HL-60/S4 treated with phorbol 12-myristate 13-acetate at 8.2 ng/mL for 4 days and 3 days (cell line): ENCODE results near the gene OPN1LW.
"Not testable (repeated sequence)": the region's sequence is repeated elsewhere in the genome, so short reads cannot be mapped to it uniquely, and the experiment has no call there.

Experiments used
- in situ Hi-C: fragments of 300-500 bp; cut with MboI; formaldehyde crosslinking; loops from 2 replicates; pipeline ENCODE4 v1.15.0; 2022; ENCODE audit warnings: low sequenced_read_pairs

Gene OPN1LW

DNA sequence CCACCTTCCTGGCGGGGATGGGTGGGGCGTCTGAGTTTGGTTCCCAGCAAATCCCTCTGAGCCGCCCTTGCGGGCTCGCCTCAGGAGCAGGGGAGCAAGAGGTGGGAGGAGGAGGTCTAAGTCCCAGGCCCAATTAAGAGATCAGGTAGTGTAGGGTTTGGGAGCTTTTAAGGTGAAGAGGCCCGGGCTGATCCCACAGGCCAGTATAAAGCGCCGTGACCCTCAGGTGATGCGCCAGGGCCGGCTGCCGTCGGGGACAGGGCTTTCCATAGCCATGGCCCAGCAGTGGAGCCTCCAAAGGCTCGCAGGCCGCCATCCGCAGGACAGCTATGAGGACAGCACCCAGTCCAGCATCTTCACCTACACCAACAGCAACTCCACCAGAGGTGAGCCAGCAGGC lies at the start of gene OPN1LW:
TSS of gene OPN1LW (plus strand) at position 234 of the 400 bp plus-strand sequence. CDS start at position 275, 41 bp downstream.
- in situ Hi-C loops: not testable (repeated sequence)

DNA sequence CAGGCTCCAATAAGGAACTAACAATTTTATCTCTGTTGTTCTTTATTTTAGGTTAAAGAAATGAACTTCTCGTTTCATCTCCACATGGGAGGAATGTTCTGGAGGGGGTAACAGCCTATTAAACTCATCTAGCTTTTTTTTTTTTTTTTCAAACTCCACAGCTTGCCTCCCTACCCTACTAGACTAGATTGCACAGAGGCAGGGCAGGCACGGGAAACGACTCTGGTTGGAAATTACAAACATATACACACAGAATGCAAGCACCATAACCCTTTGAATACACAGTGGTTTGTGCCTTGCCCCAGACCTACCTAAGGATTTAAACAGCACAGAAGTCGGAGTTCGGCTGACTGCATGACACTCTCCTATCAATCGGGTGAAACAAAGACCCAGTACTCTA lies 49.2 kb upstream of the OPN1LW start:
- in situ Hi-C loops: no loop called here

DNA sequence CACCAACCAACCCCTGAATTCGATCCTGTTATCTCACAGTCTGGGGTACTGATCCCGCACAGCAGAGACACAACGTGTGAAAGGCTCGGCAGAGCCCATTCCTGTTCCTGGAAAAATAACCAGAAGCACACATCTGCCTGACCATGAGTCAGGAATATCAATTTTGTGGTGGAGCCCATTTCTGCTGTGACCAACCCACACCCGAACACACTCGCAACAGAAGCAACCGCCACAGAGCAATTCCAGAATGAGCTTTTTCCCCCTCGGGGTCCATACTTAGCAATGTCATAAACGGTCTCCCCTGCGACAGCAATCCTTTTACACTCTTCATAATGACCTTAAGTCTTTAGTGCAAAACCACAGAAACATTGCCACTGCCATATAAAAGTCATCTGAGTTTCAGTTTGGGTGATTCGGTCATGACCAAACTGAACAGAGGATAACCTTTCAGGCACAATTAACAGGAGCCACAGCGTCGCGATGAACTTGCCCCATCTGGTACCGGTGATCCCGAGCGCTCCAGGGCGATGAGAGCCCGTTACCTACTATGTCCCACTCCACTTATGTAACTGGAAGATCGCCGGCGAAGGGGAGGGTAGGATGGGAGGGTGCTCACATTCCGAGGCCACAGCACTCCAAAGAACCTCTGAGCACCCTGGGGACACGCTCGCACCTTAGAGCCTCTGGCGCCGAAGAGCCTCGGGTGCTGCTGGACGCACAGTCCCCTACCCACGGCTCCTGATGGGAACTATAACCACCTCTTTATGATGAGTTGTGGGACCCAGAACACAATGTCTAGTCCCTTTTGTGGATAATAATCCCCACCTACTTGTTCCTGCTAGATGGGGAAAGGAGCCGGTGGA lies 47.7 kb upstream of the OPN1LW start:
- in situ Hi-C loops: no loop called here

DNA sequence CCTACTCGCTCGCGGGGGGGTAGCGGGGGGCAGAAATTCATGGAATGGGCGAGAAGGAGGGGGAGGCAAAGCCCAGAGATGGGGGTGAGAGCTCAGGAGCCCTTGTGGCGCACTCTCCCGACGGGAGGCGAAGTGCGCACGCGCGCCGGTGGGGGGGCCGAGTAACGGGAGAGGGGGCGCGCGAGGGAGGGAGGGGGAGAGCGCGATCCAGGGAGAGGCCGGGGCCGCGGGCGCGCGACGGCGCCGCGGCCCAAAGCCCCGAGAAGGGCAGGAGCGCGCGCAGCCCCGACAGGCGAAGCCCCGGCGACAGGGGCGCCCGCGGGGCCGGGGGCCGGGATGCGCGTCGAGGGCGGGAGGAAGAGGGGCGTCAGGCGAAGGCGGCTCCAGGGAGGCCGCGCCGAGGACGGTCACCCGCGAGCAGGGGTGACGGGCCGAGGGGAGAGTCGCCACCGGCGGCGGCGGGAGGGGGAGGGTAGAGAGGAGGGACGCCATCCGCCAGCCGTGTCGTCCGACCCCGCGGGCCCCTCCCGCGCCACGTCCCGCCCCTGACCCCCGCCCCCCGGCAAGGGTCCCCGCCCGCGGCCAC lies 46.9 kb upstream of the OPN1LW start:
- in situ Hi-C loops: no loop called here

DNA sequence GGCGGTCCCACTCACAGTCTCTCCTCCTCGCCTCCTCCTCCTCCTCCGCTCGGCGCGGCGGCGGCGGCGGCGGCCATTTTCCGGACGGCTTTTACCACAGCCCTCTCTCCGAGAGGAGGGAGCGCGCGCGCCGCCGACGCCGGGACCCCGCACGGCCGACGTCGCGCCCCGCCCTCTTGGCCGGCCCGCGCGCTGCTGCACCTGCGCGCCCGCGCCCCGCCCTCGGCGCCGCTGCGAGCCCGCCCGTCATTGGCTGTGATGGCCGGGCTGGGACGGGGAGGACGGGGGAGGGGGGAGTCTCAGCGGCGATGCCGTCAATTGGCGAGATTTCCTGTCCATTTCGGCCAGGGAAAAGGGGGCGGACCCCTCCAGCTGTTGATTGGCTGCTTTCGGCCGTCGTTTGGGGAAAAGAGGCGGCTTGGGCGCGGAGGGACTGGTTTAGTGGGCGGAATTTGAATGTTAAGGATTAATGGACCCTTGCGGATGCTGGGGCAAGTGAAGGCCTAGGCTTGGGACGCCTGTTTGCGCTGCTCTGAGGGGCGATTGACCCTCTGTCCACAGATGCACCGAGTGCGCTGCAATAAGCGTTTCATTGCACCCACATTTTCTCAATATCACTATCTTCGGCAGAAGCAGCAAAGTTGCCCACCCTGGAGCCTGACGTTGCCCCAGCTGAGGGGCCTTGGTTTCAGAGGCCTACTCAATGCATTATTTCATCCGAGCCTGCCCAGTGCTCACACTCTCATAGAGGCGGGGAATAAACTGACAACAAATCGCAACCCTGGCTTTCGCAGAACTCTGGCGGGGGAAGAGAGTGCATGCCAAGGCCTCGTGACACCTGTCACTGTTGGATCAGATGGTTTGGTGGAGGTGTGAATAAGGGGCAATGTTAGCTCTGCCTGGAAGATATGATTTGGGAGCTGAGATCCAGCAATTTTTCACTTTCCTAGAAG lies 46.2 kb upstream of the OPN1LW start, which contains the start of gene MECP2:
TSS of gene MECP2 (minus strand) at position 129 of the 953 bp plus-strand sequence.
- in situ Hi-C loops: no loop called here

DNA sequence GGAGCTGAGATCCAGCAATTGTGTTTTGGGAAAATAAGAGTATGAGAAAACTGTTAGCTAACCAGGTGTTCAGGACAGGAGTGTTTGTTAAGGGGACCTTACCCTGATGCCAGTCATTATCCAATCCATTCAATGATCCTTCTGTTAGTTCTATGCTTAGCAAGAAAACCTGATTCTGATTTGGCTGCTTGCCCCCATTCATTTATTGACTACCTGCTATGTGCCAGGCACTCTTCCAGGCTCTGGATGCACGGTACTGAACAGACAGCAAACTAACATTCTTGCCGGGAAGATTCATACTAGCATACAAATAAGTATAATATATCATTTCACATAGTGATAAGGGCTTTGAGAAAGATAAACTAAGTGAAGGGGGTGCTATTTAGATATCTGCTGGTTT lies 45.5 kb upstream of the OPN1LW start:
- in situ Hi-C loops: no loop called here

DNA sequence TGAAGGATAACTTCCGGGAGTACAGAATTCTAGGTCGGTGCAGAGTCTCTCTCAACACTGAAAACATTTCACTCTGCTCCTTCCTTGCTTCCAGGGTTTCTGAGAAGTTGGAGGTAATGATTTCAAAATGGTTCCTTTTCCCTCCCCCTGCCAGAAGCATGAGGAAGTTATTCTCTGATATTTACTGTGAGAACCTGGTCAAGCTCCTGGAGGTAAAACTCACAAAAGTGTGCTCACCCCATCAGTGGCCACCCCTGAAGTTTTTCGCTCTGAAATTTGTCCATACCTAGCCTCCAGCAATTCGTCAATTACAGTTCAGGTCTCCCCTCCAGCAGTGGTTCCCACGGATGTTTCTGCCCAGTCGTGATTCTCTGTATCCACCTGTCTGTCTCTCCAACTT lies 30.3 kb upstream of the OPN1LW start:
- in situ Hi-C loops: no loop called here

DNA sequence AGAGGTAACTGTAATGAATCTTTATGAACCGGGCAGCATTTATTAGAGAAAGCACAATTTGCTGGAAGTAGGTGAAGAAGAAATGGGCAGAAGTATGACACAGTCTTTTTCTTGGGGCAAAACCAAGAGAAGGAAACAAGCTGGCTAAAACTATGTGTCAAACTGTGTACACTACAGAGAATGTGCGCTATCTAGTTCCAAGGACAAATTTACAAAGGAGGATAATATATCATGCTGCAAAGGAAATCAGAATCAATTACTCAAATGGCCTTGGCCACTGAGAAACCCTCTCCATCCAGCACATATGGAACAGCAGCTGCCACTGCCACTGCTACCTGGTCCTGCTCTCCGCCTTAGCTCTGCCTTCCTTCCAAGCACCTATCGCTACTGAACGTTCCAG lies 29.4 kb upstream of the OPN1LW start:
- in situ Hi-C loops: no loop called here

DNA sequence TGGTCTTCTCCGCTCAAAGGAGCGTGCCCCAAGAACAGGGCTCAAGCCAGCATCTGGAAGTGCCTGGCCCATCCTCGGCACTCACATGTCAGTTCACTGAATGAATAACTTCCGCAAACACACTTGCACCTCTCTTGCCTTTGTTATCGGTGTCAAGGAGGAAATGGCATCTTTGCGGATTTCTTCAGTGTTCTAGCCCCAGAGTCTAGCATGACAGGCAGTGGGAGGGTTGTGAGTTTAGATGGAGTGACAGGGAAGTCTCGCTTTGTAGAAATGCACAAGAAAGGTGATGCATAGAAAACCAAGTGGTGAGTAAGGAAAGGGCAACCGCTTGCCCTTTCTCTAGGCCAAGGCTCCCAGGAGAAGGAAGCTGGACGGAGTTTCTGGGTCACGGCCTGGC lies 29.0 kb upstream of the OPN1LW start:
- in situ Hi-C loops: no loop called here

DNA sequence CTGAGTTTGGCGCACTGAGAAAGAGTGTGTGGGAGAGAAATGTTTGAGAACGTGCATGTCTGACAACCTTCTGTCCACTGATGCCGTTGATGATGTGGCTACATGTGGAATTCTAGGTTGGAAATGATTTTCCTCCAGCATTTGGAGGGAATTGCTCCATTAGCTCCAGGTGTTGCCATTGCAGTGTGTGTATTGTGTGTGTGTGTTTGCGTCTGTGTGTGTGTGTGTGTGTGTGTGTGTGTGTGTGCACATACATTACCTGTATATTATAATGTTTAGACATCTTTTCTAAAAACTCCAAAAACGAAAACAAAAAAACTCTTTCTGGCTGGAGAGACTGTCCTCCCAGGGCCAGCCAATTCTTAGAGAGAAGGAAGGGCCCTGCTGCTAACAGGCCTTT lies 28.3 kb upstream of the OPN1LW start:
- in situ Hi-C loops: no loop called here

DNA sequence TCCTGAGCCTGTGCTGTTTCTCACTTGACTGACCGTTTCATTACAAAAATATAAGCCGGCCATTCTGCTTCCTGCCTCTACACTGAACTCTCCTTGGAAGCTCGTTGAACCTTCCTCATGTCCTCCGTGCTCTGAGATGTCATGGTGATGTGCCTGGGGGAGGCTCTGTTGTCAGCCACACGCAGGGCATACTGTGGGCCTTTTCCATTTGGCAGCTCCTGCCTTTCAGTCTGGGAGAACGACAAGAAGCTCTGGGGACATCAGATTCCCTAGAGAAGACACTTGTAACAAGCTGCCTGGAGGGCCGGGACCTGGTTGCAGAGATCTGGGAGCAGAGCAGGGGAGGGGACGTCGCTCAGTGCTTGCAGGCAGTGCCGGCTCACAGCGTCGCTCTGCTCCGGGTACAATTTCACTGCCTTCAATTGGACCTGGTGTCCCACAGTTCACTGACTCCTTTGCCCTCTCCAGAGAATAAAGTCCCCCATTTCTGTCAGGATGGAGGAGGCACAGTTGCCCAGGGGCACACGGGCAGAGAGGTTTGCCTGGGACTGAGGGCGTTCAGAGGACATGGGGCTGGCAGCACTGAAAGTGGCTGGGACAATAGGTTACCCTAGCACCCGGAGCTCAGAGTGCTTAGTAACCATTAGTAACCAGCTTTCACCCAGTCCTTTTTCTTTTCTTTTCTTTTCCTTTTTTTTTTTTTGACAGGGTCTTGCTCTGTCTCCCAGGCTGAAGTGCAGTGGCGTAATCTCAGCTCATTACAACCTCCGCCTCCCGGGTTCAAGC lies 27.4 kb upstream of the OPN1LW start:
- in situ Hi-C loops: no loop called here

DNA sequence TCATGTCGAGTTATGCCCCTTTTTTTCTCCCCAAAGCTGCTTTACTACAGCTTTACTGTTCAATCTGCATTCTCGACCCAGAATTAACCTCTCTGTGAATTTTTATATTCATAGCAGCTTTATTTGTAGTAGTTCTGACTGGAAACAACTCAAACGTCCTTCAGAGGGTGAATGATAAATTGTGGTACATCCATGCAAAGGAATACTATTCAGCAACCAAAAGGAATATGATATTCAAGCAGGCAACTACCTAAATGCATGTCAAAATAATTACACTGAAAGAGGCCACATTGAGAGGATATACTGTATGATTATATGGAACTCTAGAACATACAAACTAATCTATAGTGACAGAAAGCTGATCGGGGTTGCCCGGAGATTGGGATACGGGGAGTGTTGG lies 26.5 kb upstream of the OPN1LW start:
- in situ Hi-C loops: no loop called here

DNA sequence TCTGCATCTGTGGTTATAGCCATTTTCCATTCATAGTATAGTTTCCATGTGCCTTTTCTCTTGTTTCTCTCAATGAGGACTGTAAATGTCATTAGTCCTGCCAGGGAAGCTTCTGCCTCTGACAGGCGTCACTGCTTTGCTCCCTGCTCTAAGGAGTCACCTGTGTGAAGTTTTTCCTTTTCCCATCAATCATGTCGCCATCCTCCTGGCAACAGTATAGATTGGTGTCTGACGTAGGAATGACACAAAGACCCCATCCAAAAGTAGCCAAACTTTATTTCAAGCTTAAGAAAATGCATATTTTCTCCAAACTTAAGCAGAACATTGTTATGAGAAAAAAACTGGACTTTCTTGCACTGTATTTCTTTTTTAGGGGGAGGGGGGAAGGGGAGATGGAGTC lies 23.5 kb upstream of the OPN1LW start:
- in situ Hi-C loops: no loop called here

DNA sequence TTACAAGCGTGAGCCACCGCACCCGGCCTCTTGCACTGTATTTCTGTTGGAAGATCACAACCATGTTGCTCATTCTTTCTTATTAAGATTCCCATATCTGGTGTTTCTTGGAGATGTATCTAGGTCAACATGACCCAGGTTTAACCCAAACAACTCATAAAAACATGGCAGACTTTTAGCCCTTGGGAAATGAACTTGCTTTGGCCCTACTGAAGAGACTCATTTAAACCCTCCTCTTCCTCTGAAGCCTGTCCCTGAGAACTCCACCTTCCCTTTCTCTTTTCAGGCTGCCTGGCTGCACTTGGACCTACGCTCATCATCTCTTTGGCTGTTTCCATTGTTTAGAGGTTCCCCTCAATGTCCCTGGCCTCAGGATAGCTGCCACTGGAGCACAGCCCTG lies 22.8 kb upstream of the OPN1LW start:
- in situ Hi-C loops: no loop called here

DNA sequence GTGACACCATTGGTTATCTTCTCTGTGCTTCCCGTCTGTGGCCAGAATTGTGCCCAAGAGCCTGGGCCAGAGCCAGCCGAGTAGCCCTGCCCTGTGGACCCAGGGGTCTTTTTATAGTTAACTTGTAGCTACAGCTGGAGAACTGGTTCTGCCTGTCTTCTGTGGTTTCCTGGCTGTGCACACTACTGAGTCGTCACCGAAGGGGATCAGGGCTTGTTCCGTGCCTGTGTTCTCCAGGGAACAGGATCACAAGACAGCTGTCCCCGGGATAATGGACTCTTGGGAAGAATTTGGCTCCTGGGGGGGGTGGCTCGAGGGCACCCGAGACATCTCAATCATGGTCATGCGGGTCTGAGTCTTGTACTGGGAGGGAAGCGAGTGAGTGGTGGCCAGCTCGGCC lies 22.1 kb upstream of the OPN1LW start:
- in situ Hi-C loops: no loop called here

DNA sequence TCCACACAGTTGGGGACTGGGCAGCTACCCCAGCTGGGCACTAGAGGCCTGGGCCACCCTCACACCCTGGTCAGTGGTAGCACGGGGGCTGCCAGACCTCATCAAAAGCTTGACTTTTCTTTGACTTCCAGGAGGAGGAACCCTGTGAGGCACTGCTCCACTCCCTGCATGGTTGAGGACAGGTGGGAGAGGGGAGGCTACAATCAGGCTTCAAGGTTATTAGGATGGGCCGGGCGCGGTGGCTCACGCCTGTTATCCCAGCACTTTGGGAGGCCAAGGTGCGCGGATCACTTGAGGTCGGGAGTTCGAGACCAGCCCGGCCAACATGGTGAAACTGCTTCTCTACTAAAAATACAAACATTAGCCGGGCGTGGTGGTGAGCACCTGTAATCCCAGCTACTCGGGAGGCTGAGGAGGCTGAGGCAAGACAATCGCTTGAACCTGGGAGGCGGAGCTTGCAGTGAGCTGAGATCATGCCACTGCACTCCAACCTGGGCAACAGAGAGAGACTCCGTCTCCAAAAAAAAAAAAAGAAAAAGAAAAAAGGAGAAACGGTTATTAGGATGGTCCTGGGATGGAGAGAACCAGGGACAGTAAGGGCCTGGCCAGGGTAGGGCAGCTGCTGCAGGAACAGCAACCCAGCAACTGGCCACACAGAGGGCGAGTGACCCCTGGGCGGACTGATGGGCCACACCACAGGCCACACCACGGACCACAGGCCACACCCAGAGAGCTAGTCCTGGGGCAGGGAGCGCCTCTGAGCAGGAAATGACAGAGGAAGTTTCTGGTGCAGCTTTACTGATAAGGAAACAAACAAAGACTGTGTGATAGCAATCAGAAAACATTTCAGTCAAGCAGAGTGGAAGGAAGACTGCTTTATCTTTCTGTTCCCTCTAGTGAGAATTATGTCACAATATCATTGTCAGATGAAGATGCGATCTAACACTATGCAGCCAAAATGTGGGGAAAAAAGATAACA lies 20.5 kb upstream of the OPN1LW start:
- in situ Hi-C loops: no loop called here

DNA sequence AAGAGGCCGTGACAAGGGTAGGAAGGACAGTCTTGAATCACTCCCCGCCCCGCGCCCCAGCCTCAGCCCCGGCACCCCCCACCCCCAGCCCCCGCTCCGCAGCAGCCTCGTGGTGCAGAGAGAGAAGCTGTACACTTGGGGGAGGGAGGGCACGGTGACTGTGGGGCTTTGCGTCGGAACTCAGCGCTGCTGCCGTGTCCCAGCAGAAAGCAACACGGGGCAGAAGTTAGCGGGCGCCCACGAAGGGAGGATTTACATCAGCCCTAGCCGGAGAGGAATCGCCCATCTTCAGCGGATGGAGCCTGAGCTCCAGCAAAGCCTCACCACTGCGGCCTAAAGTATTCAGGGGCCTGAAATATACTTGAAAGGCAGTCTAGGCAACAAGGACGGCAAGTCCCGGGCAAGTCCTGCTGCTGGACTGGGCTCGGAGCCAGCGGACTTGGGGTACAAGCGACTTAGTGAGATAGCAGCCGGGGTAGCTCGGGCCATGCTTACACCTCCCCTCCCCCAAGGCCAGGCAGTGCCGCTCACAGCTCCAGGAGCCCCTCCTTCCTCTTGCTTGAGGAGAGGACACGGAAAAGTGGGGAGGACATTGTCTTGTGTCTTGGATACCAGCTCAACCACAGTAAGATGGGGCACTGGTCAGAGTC lies 18.5 kb upstream of the OPN1LW start:
- in situ Hi-C loops: no loop called here

DNA sequence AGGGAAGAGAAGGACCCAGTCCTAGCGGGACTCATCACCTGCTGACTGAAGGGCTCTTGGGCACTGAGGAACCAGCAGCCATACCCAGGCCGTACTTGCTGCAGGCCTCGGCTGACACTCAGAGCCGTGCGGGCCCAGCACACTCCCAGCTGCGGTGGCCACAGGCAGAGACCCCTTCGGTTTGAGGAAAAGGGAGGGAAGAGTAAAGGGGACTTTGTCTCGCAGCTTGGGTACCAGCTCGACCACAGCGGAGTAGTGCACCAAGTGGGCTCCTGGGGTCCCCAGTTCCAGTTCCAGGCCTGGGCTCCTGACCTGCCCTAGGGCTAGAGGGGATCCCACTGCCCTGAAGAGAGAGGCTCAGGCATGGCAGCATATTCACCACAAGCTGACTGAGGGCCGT lies 17.9 kb upstream of the OPN1LW start:
- in situ Hi-C loops: no loop called here

DNA sequence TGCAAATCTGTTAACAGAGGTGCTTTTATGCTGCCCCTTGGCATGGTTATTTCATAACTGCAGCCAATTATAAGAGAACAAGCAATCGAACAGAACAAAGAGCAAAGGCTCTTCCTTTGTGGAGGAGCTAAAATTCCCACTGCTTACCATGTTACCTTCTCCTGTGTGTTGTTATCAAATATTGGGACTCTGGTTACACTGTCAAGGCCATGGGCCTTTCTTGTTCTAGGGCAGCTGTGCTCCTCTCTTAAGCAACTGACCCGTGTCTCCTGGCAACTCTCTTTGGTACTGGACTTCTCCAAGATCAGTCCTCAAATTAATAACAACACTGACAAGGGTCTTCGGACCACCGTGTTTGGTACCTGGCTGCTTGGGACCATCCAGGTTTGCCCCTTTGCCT lies 12.1 kb upstream of the OPN1LW start:
- in situ Hi-C loops: no loop called here
